Loucy (cell line): ENCODE results near the gene DNLZ.

Source experiments
- EZH2phosphoT487 ChIP-seq: fragments of 200-600 bp; IDR thresholded peaks from 2 replicates; pipeline ENCODE4 v1.6.1; 2018; ENCODE audit warnings: antibody characterized with exemption, mild to moderate bottlenecking, moderate library complexity, borderline replicate concordance
- TF ChIP-seq, protein P1 (sequence below): fragments of 200-600 bp; sonication (generic); conservative IDR thresholded peaks from 2 replicates; pipeline ENCODE4 v1.5.1; 2014; ENCODE audit warnings: mild to moderate bottlenecking, antibody characterized with exemption, low read length

- TF ChIP-seq, protein P1, sequence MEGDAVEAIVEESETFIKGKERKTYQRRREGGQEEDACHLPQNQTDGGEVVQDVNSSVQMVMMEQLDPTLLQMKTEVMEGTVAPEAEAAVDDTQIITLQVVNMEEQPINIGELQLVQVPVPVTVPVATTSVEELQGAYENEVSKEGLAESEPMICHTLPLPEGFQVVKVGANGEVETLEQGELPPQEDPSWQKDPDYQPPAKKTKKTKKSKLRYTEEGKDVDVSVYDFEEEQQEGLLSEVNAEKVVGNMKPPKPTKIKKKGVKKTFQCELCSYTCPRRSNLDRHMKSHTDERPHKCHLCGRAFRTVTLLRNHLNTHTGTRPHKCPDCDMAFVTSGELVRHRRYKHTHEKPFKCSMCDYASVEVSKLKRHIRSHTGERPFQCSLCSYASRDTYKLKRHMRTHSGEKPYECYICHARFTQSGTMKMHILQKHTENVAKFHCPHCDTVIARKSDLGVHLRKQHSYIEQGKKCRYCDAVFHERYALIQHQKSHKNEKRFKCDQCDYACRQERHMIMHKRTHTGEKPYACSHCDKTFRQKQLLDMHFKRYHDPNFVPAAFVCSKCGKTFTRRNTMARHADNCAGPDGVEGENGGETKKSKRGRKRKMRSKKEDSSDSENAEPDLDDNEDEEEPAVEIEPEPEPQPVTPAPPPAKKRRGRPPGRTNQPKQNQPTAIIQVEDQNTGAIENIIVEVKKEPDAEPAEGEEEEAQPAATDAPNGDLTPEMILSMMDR = no peak
- no peak for TF ChIP-seq EZH2phosphoT487
Measured at GRCh38 chr9:136385015-136385414, 21.5 kb upstream of the DNLZ start.
